Gastroesophageal sphincter (tissue), 3 donors: Measurements from ENCODE around the gene NECTIN1.

ENCODE experiments used
- CTCF ChIP-seq, 4 experiments: fragments of 200-600 bp in 2 of 4; fragments of 450-650 bp in 2 of 4; sonication (generic) in 1 of 4; IDR thresholded peaks; one replicate each; pipeline ENCODE4 v1.5.1; 2017 to 2019; ENCODE audit warnings: antibody characterized with exemption in 4 of 4, mild to moderate bottlenecking in 2 of 4, moderate library complexity in 2 of 4
- EP300 ChIP-seq: sonication (generic); formaldehyde crosslinking; IDR thresholded peaks from one replicate; pipeline ENCODE4 v1.6.1; 2017; ENCODE audit warnings: antibody characterized with exemption, mild to moderate bottlenecking
- POLR2A ChIP-seq, 2 donors: fragments of 450-650 bp; IDR thresholded peaks; one replicate each; pipeline ENCODE4 v1.6.1; 2017; ENCODE audit warnings: antibody characterized with exemption in 2 of 2, mild to moderate bottlenecking in 2 of 2, moderate library complexity in 1 of 2
- POLR2AphosphoS5 ChIP-seq: sonication (generic); formaldehyde crosslinking; IDR thresholded peaks from one replicate; pipeline ENCODE4 v1.6.1; 2017; ENCODE audit warnings: antibody characterized with exemption

GRCh38 chr11:119755356-119756071 lies 26.5 kb upstream of the NECTIN1 start:
- TF ChIP-seq POLR2A (IDR thresholded peaks at IDR 0.05), result no peak
- no peak for TF ChIP-seq CTCF (IDR thresholded peaks at IDR 0.05)
- no peak for TF ChIP-seq POLR2AphosphoS5
- TF ChIP-seq EP300, result no peak
